Measurements from ENCODE around the gene P2RX6.
"Not testable (repeated sequence)": the region's sequence is repeated elsewhere in the genome, so short reads cannot be mapped to it uniquely, and the experiment has no call there.

P2RX6 gene

GRCh38 chr22:20995329-20996030, 19.5 kb upstream of the P2RX6 start:
- no peak for DNase-seq

DNA sequence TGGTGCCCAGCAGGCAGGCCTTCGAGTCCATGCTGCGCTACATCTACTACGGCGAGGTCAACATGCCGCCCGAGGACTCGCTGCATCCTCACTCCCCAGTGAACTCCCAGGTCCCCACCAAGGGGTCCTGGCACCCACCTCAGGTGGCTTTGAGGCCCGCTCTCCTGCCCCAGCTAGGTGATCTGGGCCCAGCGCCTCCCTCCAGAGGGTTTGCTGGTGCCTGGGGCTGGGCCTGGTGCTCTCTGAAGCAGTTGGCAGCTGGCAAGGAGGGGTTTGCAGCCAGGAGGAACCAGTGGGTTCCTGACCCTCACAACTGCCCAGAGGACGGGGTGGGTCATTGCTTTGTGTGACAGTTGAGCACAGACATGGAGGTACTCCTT, 18.9 kb upstream of the P2RX6 start:
- DNase-seq = no peak

- no peak for DNase-seq
Observed at GRCh38 chr22:20996598-20997535, 18.1 kb upstream of the P2RX6 start.

- no peak for DNase-seq
Observed at GRCh38 chr22:20997536-20998257, 17.3 kb upstream of the P2RX6 start.

- no peak for DNase-seq
Observed at GRCh38 chr22:20998411-20999336, 16.3 kb upstream of the P2RX6 start.

GRCh38 chr22:20999350-21000206, 15.4 kb upstream of the P2RX6 start:
- DNase-seq = no peak

GRCh38 chr22:21000207-21000986, 14.6 kb upstream of the P2RX6 start:
- DNase-seq = no peak

DNA sequence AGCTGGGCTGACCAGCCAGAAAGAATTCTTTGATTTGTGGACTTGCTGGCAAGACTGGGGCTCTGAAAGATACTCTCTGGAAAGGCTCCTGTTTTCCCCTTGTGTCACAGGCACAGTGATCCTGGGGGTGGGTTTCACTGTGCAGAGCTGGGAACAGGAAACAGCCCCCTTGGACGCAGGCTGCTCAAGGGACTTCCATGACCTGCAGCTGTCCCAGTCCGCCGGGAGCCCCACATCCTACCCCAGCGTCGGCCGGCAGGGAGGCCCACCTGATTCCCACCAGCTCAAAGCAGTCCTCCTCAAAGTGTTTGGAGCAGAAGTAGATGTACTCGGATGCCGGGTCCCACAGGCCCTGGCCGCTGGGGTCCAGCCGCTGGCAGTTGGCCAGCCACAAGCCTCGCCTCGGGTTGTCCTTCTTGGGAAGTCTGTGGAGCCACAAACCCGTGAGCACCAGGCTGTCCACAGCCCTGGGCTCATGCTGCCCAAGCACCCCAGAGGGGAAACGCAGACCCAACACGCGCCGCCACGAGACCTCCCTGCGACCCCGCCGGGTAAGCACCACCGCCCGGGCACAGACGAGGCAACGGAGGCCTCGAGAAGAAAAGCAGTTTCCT, 13.9 kb upstream of the P2RX6 start:
- DNase-seq = no peak

DNA sequence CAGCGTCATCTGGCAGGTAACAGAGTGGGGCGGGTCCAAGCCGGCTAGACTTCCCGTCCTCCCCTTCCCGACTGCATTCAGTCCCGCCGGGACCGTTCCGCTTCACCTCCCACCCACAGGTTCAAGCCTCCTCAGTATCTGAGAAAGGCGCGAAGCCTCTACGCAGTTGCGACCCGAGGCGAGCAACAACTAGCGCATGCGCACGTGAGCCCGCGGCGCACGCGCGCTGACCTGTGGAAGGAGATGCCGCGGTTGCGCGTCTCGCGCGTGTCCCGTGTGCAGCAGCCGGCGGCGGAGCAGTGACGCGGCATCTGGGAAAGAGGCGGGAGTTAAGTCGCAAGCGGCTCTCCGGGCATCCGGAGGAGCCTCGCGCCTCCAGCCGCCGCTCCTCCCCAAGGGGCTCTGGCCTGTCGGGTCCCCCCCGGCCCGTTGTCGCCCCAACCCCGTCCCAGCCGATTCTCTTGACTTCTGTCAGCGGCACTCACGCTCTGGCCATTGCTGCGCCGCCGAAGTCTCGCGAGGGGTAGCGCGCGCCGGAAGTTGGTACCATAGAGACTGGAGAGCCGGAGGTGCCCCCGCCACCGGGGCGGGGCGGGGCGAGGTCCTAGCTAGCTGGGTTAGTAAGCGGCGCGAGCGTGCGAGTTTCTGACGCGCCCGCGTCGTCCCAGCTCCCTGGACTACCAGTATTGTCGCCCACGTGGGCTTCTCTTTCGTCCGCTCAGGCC, 13.2 kb upstream of the P2RX6 start, which contains the start of gene THAP7:
Gene THAP7 (minus strand): TSS at position 518 of the 725 bp plus-strand sequence. CDS start 207 bp downstream, at position 311.
- peak; percentile 97 to 99 (median 99) for DNase-seq

GRCh38 chr22:21003782-21004181, 11.2 kb upstream of the P2RX6 start:
- DNase-seq = no peak

- not testable (repeated sequence) for DNase-seq
Observed at GRCh38 chr22:21009208-21009607, 5.8 kb upstream of the P2RX6 start.

DNA sequence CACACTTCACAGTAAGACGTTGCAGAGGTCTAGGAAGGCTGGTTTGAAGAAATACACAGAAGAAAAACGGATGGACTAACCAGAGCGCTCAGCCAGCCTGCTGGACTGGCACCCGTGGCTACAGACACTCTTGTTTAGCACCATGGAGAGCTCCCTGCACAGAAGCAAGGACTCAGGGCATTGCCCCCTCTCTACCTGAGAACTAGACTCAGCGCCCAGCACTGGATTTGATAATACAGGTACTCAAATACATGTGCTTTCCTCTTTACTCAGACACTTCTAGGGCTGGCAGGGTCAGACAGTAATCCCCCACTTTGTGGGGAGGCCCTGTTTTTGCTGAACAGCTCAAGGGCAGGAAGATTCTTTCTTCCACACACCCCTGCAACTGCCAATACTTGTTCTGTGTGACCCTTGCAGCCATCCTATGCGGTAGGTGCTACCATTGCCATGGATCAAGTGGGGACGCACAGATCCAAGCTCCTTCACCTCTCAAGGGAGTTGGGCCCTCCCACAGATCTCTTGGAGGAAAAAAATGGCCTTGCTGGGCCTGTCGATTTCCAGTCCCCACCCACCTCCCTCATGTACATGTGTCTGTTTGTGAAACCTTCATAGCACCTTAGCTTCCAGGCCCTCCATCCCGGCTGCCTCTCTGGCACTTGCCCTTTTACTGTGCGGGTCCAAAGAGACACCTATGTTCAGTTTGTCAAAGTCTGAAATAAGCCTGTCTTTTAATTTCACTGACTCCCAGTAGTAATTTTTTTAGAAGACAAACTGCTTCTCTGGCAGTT, 5.1 kb upstream of the P2RX6 start:
- DNase-seq = peak; percentile 27 to 37 (median 30)

DNA sequence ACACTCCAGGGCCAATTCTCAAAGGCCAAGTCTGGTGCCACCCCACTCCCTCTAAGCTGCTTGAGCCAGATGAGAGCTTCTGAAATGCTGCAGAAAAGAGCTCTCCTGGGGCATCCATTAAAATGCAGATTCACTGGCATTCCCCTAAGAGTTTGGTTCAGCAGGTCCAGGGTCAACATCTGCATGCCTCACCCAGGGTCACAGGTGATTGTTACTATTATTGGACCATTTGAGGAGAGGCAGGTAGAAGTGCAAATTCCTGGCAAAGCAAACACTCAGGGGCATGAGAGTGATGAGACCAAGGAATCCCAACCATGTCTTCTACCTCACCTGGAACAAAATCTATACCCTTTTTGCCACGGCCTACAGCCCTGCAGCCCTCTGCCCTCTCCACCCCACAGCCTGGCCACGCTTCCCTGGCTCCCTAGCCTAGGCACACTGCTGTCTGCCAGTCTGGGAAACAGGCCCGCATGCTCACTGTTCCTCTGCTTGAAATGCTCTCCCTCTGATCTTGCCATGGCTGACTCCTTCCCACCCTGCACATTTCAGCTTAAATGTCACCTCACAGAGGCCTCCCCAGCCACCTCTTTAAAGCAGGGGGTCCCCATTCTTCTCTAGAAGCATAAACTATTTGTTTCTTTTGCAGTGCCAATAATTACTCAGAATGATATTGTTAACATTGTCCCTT, 4.4 kb upstream of the P2RX6 start:
- DNase-seq = no peak

DNA sequence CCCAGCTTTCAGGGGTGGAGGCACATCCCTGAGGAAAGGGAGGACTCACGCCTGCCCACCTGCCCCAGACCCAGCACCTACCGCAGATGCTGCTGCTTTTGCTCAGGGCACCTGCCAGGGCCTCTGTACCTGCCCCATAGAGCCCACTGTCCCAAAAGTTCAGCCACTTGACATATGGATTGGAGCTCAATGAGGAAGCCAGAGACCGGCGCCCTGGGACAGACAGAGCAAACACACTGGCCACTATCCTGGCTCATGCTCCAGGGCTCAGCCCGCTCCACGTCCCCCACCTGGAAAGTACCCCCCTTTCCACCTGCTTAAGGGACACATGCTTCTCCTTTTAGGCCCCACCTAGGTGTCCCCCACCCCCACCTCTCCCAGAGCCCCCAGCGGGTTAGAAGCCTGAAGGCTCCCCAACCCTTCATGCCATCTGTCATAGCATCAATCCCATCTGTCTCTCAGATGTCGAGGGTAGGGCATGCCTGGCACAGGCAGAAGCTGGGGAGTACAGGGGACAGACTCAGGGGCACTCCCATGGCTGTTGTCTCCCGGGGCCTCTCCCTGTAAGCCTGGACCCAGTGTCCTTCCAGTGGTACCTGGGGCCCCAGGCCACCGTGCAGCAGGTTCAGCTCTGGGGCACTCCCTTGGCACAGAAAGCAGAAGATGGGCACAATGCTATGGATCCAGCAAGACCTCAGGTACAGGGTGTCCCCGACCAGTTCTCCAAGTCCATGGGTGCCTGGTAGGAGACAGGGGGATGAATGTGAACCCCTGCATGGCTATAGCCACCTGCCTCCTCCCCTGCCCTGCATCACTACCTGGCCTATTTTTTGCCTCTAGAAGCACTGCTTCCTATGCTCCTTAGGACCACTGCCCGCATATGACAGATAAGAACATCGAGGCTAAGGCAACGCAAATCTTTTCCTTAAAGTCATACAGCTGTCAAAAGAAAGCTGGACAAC, 2.2 kb upstream of the P2RX6 start:
- no peak for DNase-seq

DNA sequence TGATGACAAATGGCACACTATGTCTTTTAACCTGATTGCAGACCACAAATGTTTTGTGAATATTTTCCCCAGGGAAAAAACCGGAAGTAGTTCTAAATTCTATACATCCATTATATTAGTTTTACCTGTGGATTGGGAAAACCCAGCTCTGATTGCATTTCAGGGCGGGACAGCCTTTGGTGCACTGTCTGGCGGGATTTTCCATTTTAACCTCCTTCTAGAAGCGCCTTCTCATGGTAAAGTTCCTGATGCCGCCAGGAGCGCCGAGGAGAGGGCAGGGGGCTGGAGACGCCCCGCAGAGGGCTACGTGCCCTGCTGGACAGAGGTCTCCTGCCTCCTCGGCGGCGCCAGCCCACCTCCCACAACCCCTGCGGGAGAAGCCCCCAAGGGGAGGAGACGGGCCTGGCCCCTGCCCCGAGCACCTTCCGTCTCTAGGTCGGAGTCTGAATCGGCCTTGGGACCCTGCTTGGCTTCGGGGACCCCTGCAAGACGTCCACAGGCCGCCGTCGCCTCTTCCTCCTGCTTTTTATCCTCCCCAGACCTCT, 1.2 kb upstream of the P2RX6 start:
- DNase-seq = no peak

GRCh38 chr22:21014202-21014725, 701 bp upstream of the P2RX6 start:
- DNase-seq = peak; percentile 64 to 81 (median 71)
